Esophagus squamous epithelium (tissue), 5 donors: ENCODE results near the gene JOSD1. TPM values are rescaled to one million over a fixed set of nuclear protein-coding genes. Genes with fewer than 3 reads are reported as not detected.
A peak's percentile ranks its signal among the peaks of the same experiment; 100 is the strongest.

Source experiments
- DNase-seq: peaks from one replicate; lab custom pipeline; 2025; lab: John Stamatoyannopoulos, UW
- H3K27ac ChIP-seq, 4 donors: fragments of 200-600 bp; sonication (generic); one replicate each; pipeline ENCODE4 v1.5.1; 2016 to 2019; ENCODE audit warnings: mild to moderate bottlenecking in 1 of 4
- H3K27me3 ChIP-seq, 4 donors: fragments of 200-600 bp; sonication (generic); 1 replicate in 3 of 4; 2 replicates in 1 of 4; pipeline versions ENCODE4 v1.5.1 to v1.6.0; 2017 to 2021; ENCODE audit warnings: antibody characterized with exemption in 1 of 4
- H3K36me3 ChIP-seq, 3 donors: fragments of 200-600 bp; sonication (generic); one replicate each; pipeline ENCODE4 v1.5.1; 2016 to 2019
- H3K4me1 ChIP-seq, 3 donors: fragments of 200-600 bp; sonication (generic); one replicate each; pipeline ENCODE4 v1.5.1; 2017 to 2019
- H3K4me3 ChIP-seq, 4 donors: fragments of 200-600 bp; sonication (generic); 1 replicate in 3 of 4; 2 replicates in 1 of 4; pipeline ENCODE4 v1.5.1; 2016 to 2019; ENCODE audit warnings: mild to moderate bottlenecking in 2 of 4, moderate library complexity in 1 of 4
- H3K9me3 ChIP-seq, 3 donors: fragments of 200-600 bp; sonication (generic); one replicate each; pipeline ENCODE4 v1.5.1; 2016 to 2019
- POLR2A ChIP-seq, 4 donors: fragments of 450-650 bp; IDR thresholded peaks; one replicate each; pipeline ENCODE4 v1.6.1; 2017; ENCODE audit warnings: antibody characterized with exemption in 4 of 4, mild to moderate bottlenecking in 4 of 4, moderate library complexity in 3 of 4
- WGBS, 2 donors: methylation state at CpG; one replicate each; pipeline ENCODE4 v1.1.5; 2018; 5-methylcytosine and 5-hydroxymethylcytosine counted together
- intact Hi-C: fragments of 100-400 bp; cut with DNase I; formaldehyde crosslinking; loops from one replicate; pipeline ENCODE4 v1.15.0; 2022
- total RNA-seq, 4 donors: library from RNA; depleted of rRNA; stranded (reverse); fragments of >200 nt; gene quantifications; one replicate each; pipeline ENCODE4 v1.1.0, GENCODE V29; 2016
- TF ChIP-seq, protein P1 (sequence below), 6 experiments: fragments of 450-650 bp in 4 of 6; fragments of 200-600 bp in 2 of 6; sonication (generic) in 2 of 6; IDR thresholded peaks; one replicate each; pipeline ENCODE4 v1.5.1; 2016 to 2019; ENCODE audit warnings: antibody characterized with exemption in 6 of 6, mild to moderate bottlenecking in 4 of 6, moderate library complexity in 4 of 6
- donor health status: DM: yes; HTN: yes; CAD: no.

JOSD1 gene
- total RNA-seq, 4 donors from 2014 or later: 27.8 to 48.8 (median 33.1) TPM

- H3K36me3 ChIP-seq: peaks cover 0 to 39% (median 0%) of the 10 kb centered on the region in 3 donors
- WGBS, 2 donors: 93 to 97% methylated on average over 2 to 3 of the region's 3 CpGs
- DNase-seq: no peak
- TF ChIP-seq POLR2A (IDR thresholded peaks at IDR 0.05): no peak
- TF ChIP-seq, protein P1, sequence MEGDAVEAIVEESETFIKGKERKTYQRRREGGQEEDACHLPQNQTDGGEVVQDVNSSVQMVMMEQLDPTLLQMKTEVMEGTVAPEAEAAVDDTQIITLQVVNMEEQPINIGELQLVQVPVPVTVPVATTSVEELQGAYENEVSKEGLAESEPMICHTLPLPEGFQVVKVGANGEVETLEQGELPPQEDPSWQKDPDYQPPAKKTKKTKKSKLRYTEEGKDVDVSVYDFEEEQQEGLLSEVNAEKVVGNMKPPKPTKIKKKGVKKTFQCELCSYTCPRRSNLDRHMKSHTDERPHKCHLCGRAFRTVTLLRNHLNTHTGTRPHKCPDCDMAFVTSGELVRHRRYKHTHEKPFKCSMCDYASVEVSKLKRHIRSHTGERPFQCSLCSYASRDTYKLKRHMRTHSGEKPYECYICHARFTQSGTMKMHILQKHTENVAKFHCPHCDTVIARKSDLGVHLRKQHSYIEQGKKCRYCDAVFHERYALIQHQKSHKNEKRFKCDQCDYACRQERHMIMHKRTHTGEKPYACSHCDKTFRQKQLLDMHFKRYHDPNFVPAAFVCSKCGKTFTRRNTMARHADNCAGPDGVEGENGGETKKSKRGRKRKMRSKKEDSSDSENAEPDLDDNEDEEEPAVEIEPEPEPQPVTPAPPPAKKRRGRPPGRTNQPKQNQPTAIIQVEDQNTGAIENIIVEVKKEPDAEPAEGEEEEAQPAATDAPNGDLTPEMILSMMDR (IDR thresholded peaks at IDR 0.05): no peak
- no peak overlapping the region for H3K4me3 ChIP-seq
- no peak overlapping the region for H3K27ac ChIP-seq
- H3K27me3 ChIP-seq: no peaks in the 10 kb centered on the region
- peaks cover 0 to 76% (median 21%) of the 10 kb centered on the region in 3 donors for H3K4me1 ChIP-seq
- H3K9me3 ChIP-seq: no peaks in the 10 kb centered on the region
- intact Hi-C loops: no loop called here
These were observed 9.6 kb upstream of the JOSD1 start for GRCh38 chr22:38710351-38710750.

DNA sequence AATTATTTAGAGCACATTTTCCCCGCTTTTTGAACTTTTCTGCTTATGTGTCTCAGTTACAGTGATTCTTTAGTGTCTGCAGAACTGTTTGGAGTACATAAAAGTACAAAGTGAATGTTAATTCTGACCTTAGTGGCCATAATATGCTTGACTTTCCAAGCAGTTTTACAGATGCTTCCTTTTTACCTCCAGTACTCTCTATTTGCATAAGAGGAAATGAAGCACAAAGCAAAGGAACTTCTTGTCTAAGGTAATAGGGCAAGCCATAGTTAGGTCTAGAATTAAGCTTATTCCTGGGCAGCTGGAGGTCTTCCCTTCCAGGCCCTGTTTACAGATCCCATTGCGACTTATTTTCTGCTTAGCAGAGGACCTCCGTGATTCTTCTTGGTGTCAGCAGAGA lies 8.6 kb upstream of the JOSD1 start:
- peaks cover 0 to 36% (median 0%) of the 10 kb centered on the region in 3 donors for H3K36me3 ChIP-seq
- no peak overlapping the region for H3K27ac ChIP-seq
- no peak for TF ChIP-seq POLR2A (IDR thresholded peaks at IDR 0.05)
- TF ChIP-seq, protein P1 (IDR thresholded peaks at IDR 0.05): no peak
- H3K4me1 ChIP-seq: peaks cover 8 to 75% (median 25%) of the 10 kb centered on the region in 3 donors
- 64 to 80% methylated on average over 3 of the region's 3 CpGs for WGBS, 2 donors
- intact Hi-C loops: loop anchor here (5.0 kb wide), 1 partner anchor 38 kb away; no protein-coding TSS in a partner anchor
- DNase-seq: no peak
- H3K4me3 ChIP-seq: no peak overlapping the region
- H3K27me3 ChIP-seq: no peaks in the 10 kb centered on the region
- H3K9me3 ChIP-seq: no peaks in the 10 kb centered on the region

GRCh38 chr22:38707984-38708383 lies 7.2 kb upstream of the JOSD1 start:
- DNase-seq: no peak
- intact Hi-C loops: loop anchor here (5.0 kb wide), 1 partner anchor 39 kb away; no protein-coding TSS in a partner anchor
- Histone ChIP-seq H3K36me3 (peaks cover 0 to 36% (median 0%) of the 10 kb centered on the region in 3 donors), H3K27me3 (no peaks in the 10 kb centered on the region), H3K27ac (peak overlapping the region in 1 of 4 donors; percentile 98), H3K4me1 (peaks cover 9 to 67% (median 21%) of the 10 kb centered on the region in 3 donors), H3K9me3 (no peaks in the 10 kb centered on the region), H3K4me3 (no peak overlapping the region)
- WGBS, 2 donors: 76 to 80% methylated on average over 3 of the region's 3 CpGs
- no peak for TF ChIP-seq POLR2A (IDR thresholded peaks at IDR 0.05)
- TF ChIP-seq, protein P1 (IDR thresholded peaks at IDR 0.05): no peak

DNA sequence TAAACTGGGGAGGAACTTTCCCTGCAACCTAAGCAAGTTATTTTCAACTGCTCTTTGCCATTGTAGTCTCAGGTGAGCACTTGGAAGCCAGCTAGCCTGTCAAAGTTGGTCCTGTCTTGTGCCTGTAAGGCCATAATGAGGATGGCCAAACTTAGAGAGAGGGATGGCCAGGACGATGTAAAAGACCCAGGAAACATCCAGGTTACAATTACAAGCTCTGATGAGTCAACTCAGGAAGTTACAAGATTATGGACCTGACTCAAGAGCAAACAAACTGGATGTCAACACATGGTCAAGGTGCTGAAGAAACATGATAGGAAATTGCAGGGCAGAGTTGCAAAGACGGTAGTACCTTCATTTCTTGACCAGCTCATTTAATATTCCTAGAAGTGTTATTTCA lies 6.6 kb upstream of the JOSD1 start:
- 9 to 18% methylated on average over 2 of the region's 2 CpGs for WGBS, 2 donors
- Histone ChIP-seq H3K36me3 (peaks cover 0 to 30% (median 0%) of the 10 kb centered on the region in 3 donors), H3K4me1 (peaks cover 9 to 66% (median 21%) of the 10 kb centered on the region in 3 donors), H3K27me3 (no peaks in the 10 kb centered on the region), H3K27ac (peak overlapping the region; percentile 96 to 100 (median 98)), H3K9me3 (no peaks in the 10 kb centered on the region), H3K4me3 (peak overlapping the region; percentile 87 to 99 (median 96))
- DNase-seq: no peak
- TF ChIP-seq POLR2A (IDR thresholded peaks at IDR 0.05): no peak
- TF ChIP-seq, protein P1 (IDR thresholded peaks at IDR 0.05): no peak
- intact Hi-C loops: loop anchor here (5.0 kb wide), 1 partner anchor 40 kb away; no protein-coding TSS in a partner anchor

- intact Hi-C loops: loop anchor here (5.0 kb wide), 1 partner anchor 40 kb away; no protein-coding TSS in a partner anchor
- Histone ChIP-seq H3K9me3 (no peaks in the 10 kb centered on the region), H3K4me3 (peak overlapping the region; percentile 87 to 99 (median 96)), H3K4me1 (peaks cover 9 to 64% (median 22%) of the 10 kb centered on the region in 3 donors), H3K27me3 (no peaks in the 10 kb centered on the region), H3K36me3 (peaks cover 0 to 27% (median 0%) of the 10 kb centered on the region in 3 donors), H3K27ac (peak overlapping the region; percentile 96 to 100 (median 98))
- DNase-seq: no peak
- TF ChIP-seq, protein P1 (IDR thresholded peaks at IDR 0.05): no peak
- TF ChIP-seq POLR2A (IDR thresholded peaks at IDR 0.05): no peak
- WGBS, 2 donors: 0 to 3% methylated on average over 4 of the region's 4 CpGs
These were observed 6.1 kb upstream of the JOSD1 start for GRCh38 chr22:38706901-38707195.
